ENCODE data around the gene WDR18.
A peak's percentile ranks its signal among the peaks of the same experiment; 100 is the strongest.

The WDR18 gene

GRCh38 chr19:1009041-1009980 lies 25.2 kb downstream of the WDR18 start:
- DNase-seq, result no peak

GRCh38 chr19:1009981-1010538 lies 25.9 kb downstream of the WDR18 start:
- no peak for DNase-seq

- no peak for DNase-seq
Measured at GRCh38 chr19:1010586-1011510, 26.7 kb downstream of the WDR18 start.

- DNase-seq, result no peak
Measured at GRCh38 chr19:1011831-1012333, 27.7 kb downstream of the WDR18 start.

- no peak for DNase-seq
Measured at GRCh38 chr19:1012334-1012733, 28.2 kb downstream of the WDR18 start.

GRCh38 chr19:1013218-1013617 lies 29.1 kb downstream of the WDR18 start:
- DNase-seq, result no peak

GRCh38 chr19:1014161-1015060 lies 30.3 kb downstream of the WDR18 start:
- no peak for DNase-seq

GRCh38 chr19:1015061-1015781 lies 31.1 kb downstream of the WDR18 start:
- DNase-seq, result no peak

GRCh38 chr19:1015782-1016646 lies 31.9 kb downstream of the WDR18 start:
- DNase-seq, result no peak

GRCh38 chr19:1016647-1017114 lies 32.5 kb downstream of the WDR18 start:
- DNase-seq, result no peak

GRCh38 chr19:1017115-1017905 lies 33.2 kb downstream of the WDR18 start:
- DNase-seq, result no peak

GRCh38 chr19:1017906-1018305 lies 33.8 kb downstream of the WDR18 start:
- no peak for DNase-seq

- no peak for DNase-seq
Measured at GRCh38 chr19:1018393-1018792, 34.2 kb downstream of the WDR18 start.

GRCh38 chr19:1018932-1019615 lies 34.9 kb downstream of the WDR18 start:
- no peak for DNase-seq

GRCh38 chr19:1019616-1019961 lies 35.4 kb downstream of the WDR18 start:
- no peak for DNase-seq

- peak; percentile 51 for DNase-seq
Measured at GRCh38 chr19:1019980-1020867, 36.1 kb downstream of the WDR18 start.

GRCh38 chr19:1020868-1021425 lies 36.8 kb downstream of the WDR18 start, which contains the start of gene TMEM259:
TSS of gene TMEM259 (minus strand) at chr19:1021123. CDS start at chr19:1020996, 127 bp downstream.
- peak; percentile 97 for DNase-seq

Measured in stimulated activated CD8-positive, alpha-beta memory T cell treated with anti-CD3 and anti-CD28 coated beads, Interleukin-4, amount 100 ng/mL, for 48 hours (primary cell).